HepG2 (cell line): ENCODE measurements around the gene KCNB1. TPM values are rescaled to one million over a fixed set of nuclear protein-coding genes. Genes with fewer than 3 reads are reported as not detected.

Source experiments
- ATAC-seq: fragments of 200-7000 bp; cut with Tn5 transposase; 3 replicates; pipeline ENCODE4 v1.9.1; 2020; ENCODE audit warnings: mild to moderate bottlenecking, moderate library complexity
- BruUV-seq: library from RNA; stranded (reverse); fragments of 400-500 nt; replicated peaks from 2 replicates; lab custom pipeline; 2021; lab: Mats Ljungman, UMichigan
- CTCF ChIA-PET: fragments of 300-600 bp; formaldehyde crosslinking; extraction: SDS; loops from one replicate; lab custom pipeline; 2021; ENCODE audit warnings: low total read pairs, inconsistent platforms, low intra/inter-chr PET ratio; lab: Yijun Ruan, JAX
- POLR2A ChIA-PET: fragments of 350-600 bp; sonication (Branson Sonifier 250); formaldehyde crosslinking; loops from one replicate; lab custom pipeline; 2020; ENCODE audit warnings: antibody characterized with exemption, inconsistent platforms; lab: Yijun Ruan, JAX
- DNase-seq: peaks from one replicate; pipeline ENCODE4 v3.0.0-alpha.2; 2015; ENCODE audit warnings: low spot score
- FAIRE-seq: peaks from 3 replicates; lab custom pipeline; 2011; peaks lifted over from hg19 to GRCh38; lab: Jason Lieb, UNC
- H2AFZ ChIP-seq: one replicate; pipeline ENCODE4 v1.6.1; 2011; ENCODE audit warnings: low read length, inconsistent platforms
- H3K27ac ChIP-seq: fragments of 300-600 bp; 3 replicates; pipeline ENCODE4 v1.8.0; 2011; ENCODE audit warnings: mixed run types, mild to moderate bottlenecking, mixed read lengths, low read length, inconsistent platforms; ENCODE audit not compliant: insufficient read depth; ENCODE audit errors: extremely low read length
- H3K27me3 ChIP-seq, 2 experiments: fragments of 200-600 bp in 1 of 2; 2 replicates in 1 of 2; 3 replicates in 1 of 2; pipeline versions ENCODE4 v1.6.0 to v1.8.0; 2011; ENCODE audit warnings: low read length in 2 of 2, mild to moderate bottlenecking in 2 of 2, moderate library complexity in 2 of 2, inconsistent platforms in 1 of 2; ENCODE audit not compliant: insufficient read depth in 2 of 2, control insufficient read depth in 1 of 2
- H3K36me3 ChIP-seq, 2 experiments: fragments of 200-600 bp in 1 of 2; replicated peaks in 1 of 2; 2 replicates in 1 of 2; 3 replicates in 1 of 2; pipeline versions ENCODE4 v1.5.1 to v1.8.0; 2011; ENCODE audit warnings: low read length in 2 of 2, inconsistent platforms in 1 of 2; ENCODE audit not compliant: insufficient read depth in 2 of 2, control insufficient read depth in 1 of 2
- H3K4me1 ChIP-seq: 2 replicates; pipeline ENCODE4 v1.5.1; 2012; ENCODE audit warnings: low read length, inconsistent platforms; ENCODE audit not compliant: insufficient read depth
- H3K4me2 ChIP-seq: 2 replicates; pipeline ENCODE4 v1.6.0; 2011; ENCODE audit warnings: low read depth, low read length, inconsistent platforms
- H3K4me3 ChIP-seq, 3 experiments: fragments of 200-600 bp in 1 of 3; sonication (generic), shearing (Covaris generic) in 1 of 3; replicated peaks in 1 of 3; 2 replicates each; pipeline ENCODE4 v1.5.1; 2011 to 2016; ENCODE audit warnings: low read length in 3 of 3, inconsistent platforms in 2 of 3, low read depth in 2 of 3, mild to moderate bottlenecking in 2 of 3, control low read depth in 1 of 3, mixed read lengths in 1 of 3; ENCODE audit not compliant: insufficient read depth in 1 of 3
- H3K79me2 ChIP-seq: one replicate; pipeline ENCODE4 v1.6.1; 2011; ENCODE audit warnings: low read length, inconsistent platforms; ENCODE audit not compliant: insufficient read depth
- H3K9ac ChIP-seq: 2 replicates; pipeline ENCODE4 v1.6.0; 2011; ENCODE audit warnings: mild to moderate bottlenecking, low read depth, low read length, inconsistent platforms; ENCODE audit not compliant: insufficient read depth
- H3K9me3 ChIP-seq: 2 replicates; pipeline ENCODE4 v1.5.1; 2012; ENCODE audit warnings: mild to moderate bottlenecking, low read length
- H4K20me1 ChIP-seq: 2 replicates; pipeline ENCODE4 v1.6.0; 2011; ENCODE audit warnings: inconsistent platforms, mild to moderate bottlenecking, low read length, moderate library complexity; ENCODE audit not compliant: insufficient read depth
- ELF3 ChIP-seq: IDR thresholded peaks from 2 replicates; pipeline ENCODE4 v1.6.1; 2016; ENCODE audit warnings: missing genetic modification reagents, missing compliant biosample characterization
- NFYC ChIP-seq: IDR thresholded peaks from 2 replicates; pipeline ENCODE4 v1.6.1; 2016; ENCODE audit warnings: missing genetic modification reagents, missing compliant biosample characterization
- ZKSCAN1 ChIP-seq: fragments of 150-350 bp; IDR thresholded peaks from 2 replicates; pipeline ENCODE4 v1.6.1; 2014; ENCODE audit warnings: low read length
- WGBS: methylation state at CpG from one replicate; pipeline ENCODE4 v1.1.6; 2017; ENCODE audit warnings: low lambda C conversion rate; 5-methylcytosine and 5-hydroxymethylcytosine counted together
- in situ Hi-C: cut with HindIII; loops from 2 replicates; pipeline ENCODE4 v1.10.0; 2017; ENCODE audit warnings: low pct_unique_long_range_greater_than_20kb; ENCODE audit not compliant: extremely low pct_ligation_motif_present
- intact Hi-C: fragments of 100-400 bp; cut with micrococcal nuclease; formaldehyde crosslinking; loops from one replicate; pipeline ENCODE4 v1.10.0; 2022; ENCODE audit not compliant: unreplicated experiment
- polyA plus RNA-seq, 8 experiments: library from polyadenylated mRNA; depleted of rRNA in 3 of 8; stranded (reverse) in 7 of 8; unstranded in 1 of 8; fragments of >200 nt; fragmentation: Illumina TruSeq in 4 of 8; extraction: Trizol in 4 of 8; gene quantifications; 2 replicates each; pipeline versions ENCODE4 v1.2.1 to v1.2.3, GENCODE V29; 2011 to 2016; ENCODE audit warnings: low read depth in 4 of 8, missing spikeins in 1 of 8, mixed read lengths in 1 of 8; ENCODE audit not compliant: insufficient read depth in 1 of 8
- total RNA-seq, 5 experiments: library from RNA; depleted of rRNA; stranded (reverse); fragments of >200 nt; fragmentation: Illumina TruSeq; extraction: Trizol; gene quantifications; 2 replicates each; pipeline ENCODE4 v1.2.3, GENCODE V29; 2016; ENCODE audit warnings: low read depth in 1 of 5
- TF ChIP-seq, protein P1 (sequence below), 2 experiments: sonication (generic) in 1 of 2; formaldehyde crosslinking in 1 of 2; IDR thresholded peaks; 2 replicates each; pipeline versions ENCODE4 v1.5.1 to v1.6.1; 2011 to 2020; ENCODE audit warnings: borderline replicate concordance in 1 of 2, low read depth in 1 of 2, low read length in 1 of 2, mild to moderate bottlenecking in 1 of 2, missing genetic modification reagents in 1 of 2, moderate library complexity in 1 of 2
- TF ChIP-seq, protein P2 (sequence below): sonication (generic); formaldehyde crosslinking; IDR thresholded peaks from 2 replicates; pipeline ENCODE4 v1.5.1; 2020; ENCODE audit warnings: missing genetic modification reagents, mild to moderate bottlenecking, borderline replicate concordance

KCNB1 gene
- total and polyA plus RNA-seq, 2 of the 13 experiments (the other 11 are each of a cell fraction or from before 2014, with no cell fraction given) = 0.02 TPM; not detected in 1

DNA sequence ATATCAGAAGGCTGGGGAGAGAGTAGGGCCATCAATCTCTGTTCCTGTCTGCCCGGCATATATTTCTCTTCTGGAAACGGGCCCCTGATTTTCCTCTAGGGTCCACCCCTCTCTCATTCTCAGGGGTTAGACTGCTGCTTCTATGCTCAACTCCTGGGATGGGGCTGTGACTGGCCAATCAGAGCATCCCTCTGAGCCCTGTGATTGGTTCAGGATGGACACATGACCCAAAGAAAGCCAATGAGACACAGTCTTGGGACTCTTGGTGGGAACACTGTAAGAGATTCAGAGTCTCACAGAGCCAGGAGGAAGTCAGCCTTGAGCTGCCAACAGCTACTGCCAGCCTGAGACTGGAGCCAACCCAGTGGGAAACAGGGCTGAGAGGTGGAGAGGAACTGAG, 31.0 kb upstream of the KCNB1 start:
- H3K4me1 ChIP-seq = no peaks in the 10 kb centered on the region
- TF ChIP-seq ZKSCAN1 (no peak), ELF3 (CRISPR knock-in tag) (no peak), NFYC (CRISPR knock-in tag) (peak; percentile 51; the same call in 1 of the 2 replicates)
- TF ChIP-seq, protein P1, sequence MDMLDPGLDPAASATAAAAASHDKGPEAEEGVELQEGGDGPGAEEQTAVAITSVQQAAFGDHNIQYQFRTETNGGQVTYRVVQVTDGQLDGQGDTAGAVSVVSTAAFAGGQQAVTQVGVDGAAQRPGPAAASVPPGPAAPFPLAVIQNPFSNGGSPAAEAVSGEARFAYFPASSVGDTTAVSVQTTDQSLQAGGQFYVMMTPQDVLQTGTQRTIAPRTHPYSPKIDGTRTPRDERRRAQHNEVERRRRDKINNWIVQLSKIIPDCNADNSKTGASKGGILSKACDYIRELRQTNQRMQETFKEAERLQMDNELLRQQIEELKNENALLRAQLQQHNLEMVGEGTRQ (IDR thresholded peaks at IDR 0.05; ENCODE audit: low read depth, low read length) = 0 out of 2 replicates have a peak, but pooled peaks have one; percentile 2
- TF ChIP-seq, protein P1 (CRISPR knock-in tag; IDR thresholded peaks at IDR 0.05; ENCODE audit: borderline replicate concordance) = no peak
- TF ChIP-seq, protein P2, sequence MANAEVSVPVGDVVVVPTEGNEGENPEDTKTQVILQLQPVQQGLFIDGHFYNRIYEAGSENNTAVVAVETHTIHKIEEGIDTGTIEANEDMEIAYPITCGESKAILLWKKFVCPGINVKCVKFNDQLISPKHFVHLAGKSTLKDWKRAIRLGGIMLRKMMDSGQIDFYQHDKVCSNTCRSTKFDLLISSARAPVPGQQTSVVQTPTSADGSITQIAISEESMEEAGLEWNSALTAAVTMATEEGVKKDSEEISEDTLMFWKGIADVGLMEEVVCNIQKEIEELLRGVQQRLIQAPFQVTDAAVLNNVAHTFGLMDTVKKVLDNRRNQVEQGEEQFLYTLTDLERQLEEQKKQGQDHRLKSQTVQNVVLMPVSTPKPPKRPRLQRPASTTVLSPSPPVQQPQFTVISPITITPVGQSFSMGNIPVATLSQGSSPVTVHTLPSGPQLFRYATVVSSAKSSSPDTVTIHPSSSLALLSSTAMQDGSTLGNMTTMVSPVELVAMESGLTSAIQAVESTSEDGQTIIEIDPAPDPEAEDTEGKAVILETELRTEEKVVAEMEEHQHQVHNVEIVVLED = no peak
- no peaks in the 10 kb centered on the region for H4K20me1 ChIP-seq
- intact Hi-C loops = no loop called here
- in situ Hi-C loops = no loop called here
- ChIA-PET CTCF (interaction anchor here (1.0 kb wide), 1 partner anchor 180 kb away, joined by 3 read pairs; no protein-coding TSS in a partner anchor), POLR2A (no interaction called here)
- no peaks in the 10 kb centered on the region for H3K79me2 ChIP-seq
- 13% methylated on average over 2 of the region's 2 CpGs for WGBS
- no peak for ATAC-seq
- BruUV-seq = no TSS peak
- H3K36me3 ChIP-seq = no peaks in the 10 kb centered on the region
- H3K4me2 ChIP-seq = no peak overlapping the region
- FAIRE-seq = no peak
- no peak for DNase-seq
- no peak overlapping the region for H2AFZ ChIP-seq
- no peak overlapping the region for H3K4me3 ChIP-seq
- no peak overlapping the region for H3K27ac ChIP-seq
- H3K27me3 ChIP-seq = peaks cover 4 to 37% of the 10 kb centered on the region in 2 experiments; a peak in 3 of 5 replicates
- no peaks in the 10 kb centered on the region for H3K9me3 ChIP-seq
- H3K9ac ChIP-seq = no peak overlapping the region
